OCI-LY1 (cell line): ENCODE data around the gene OGG1.

ENCODE experiments used
- CTCF ChIP-seq: fragments of 200-600 bp; sonication (generic), shearing (Covaris generic); IDR thresholded peaks from 2 replicates; pipeline ENCODE4 v1.5.1; 2017; ENCODE audit warnings: mild to moderate bottlenecking, antibody characterized with exemption, low read length, moderate library complexity, mixed read lengths
- EZH2 ChIP-seq: fragments of 200-600 bp; sonication (generic), shearing (Covaris generic); IDR thresholded peaks from 2 replicates; pipeline ENCODE4 v1.8.0; 2017; ENCODE audit warnings: borderline replicate concordance, mixed run types, mild to moderate bottlenecking, antibody characterized with exemption, low read length, moderate library complexity, mixed read lengths

GRCh38 chr3:9715136-9715535 is 34.6 kb upstream of the OGG1 start:
- TF ChIP-seq CTCF (no peak), EZH2 (no peak)
